GM18951 (cell line): ENCODE data around the gene NEDD4.
"Not testable (repeated sequence)": the region's sequence is repeated elsewhere in the genome, so short reads cannot be mapped to it uniquely, and the experiment has no call there.

Experiments used
- POLR2A ChIP-seq: IDR thresholded peaks from 4 replicates; pipeline ENCODE4 v1.6.1; 2011; ENCODE audit warnings: mild to moderate bottlenecking; ENCODE audit not compliant: insufficient read length, insufficient read depth; ENCODE audit errors: extremely low read depth
- in situ Hi-C: fragments of 300-500 bp; cut with MboI; formaldehyde crosslinking; loops from one replicate; pipeline ENCODE4 v1.12.0; 2022; ENCODE audit warnings: low sequenced_read_pairs, mixed read lengths, inconsistent platforms; ENCODE audit not compliant: unreplicated experiment

NEDD4 gene

DNA sequence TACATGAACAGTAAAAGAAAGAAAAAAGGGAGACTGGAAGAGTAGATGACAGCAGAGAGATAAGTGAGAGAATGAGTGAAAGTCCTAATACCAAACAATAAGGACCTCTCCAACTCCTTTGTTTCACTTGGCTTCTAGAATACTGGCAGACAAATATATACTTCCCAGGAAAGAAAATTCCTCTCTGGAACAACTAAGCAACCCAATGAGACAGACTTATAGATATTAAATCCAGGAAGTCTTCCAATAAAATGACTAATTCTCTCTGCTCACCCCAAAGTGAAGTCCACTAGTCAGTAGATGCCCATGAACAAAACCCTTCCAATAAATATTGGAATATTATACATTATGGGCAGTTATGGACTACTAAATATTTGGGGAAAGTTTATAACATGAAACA, 114.2 kb downstream of the NEDD4 start:
- in situ Hi-C loops = no loop called here
- TF ChIP-seq POLR2A = no peak

GRCh38 chr15:55873024-55873720, 120.2 kb downstream of the NEDD4 start:
- no peak for TF ChIP-seq POLR2A
- in situ Hi-C loops = no loop called here

DNA sequence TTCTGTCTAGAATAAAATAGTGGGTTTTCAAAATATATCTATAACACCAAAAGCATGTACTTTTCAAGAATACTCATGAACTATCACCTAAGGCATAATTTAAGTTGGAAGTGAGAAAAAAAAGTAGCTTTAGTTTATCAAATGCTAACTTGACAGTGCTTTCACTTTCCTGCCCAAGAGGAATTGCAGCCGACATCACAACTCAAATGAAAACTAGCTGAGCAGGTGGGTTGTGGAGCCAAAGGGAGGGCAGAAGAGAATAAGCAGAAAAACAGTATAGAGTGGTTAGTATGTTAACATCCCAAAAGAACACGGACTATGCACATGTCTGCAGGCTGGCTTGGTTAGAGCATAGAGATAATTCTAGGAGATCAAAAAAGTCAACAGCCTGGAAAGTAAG, 120.9 kb downstream of the NEDD4 start:
- no peak for TF ChIP-seq POLR2A
- in situ Hi-C loops = no loop called here

DNA sequence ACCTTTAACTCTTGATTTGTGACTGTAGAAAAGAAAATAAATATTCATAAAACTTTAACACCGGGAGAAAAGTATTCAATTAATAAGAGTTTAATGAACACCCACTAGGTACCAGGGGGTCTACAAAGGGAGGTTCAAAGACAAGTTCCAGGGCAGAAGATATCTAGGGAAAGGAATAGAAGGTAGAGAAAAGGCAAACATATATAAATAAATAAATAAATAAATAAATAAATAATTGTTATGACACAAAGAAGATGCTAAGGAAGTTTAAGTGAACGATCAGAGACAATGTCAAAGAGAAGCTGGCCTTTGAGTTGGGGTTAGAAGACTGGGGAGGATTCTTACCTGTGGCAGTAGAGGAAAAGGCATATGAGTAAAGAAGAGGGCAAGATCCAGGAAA, 123.8 kb downstream of the NEDD4 start:
- TF ChIP-seq POLR2A = no peak
- in situ Hi-C loops = no loop called here

DNA sequence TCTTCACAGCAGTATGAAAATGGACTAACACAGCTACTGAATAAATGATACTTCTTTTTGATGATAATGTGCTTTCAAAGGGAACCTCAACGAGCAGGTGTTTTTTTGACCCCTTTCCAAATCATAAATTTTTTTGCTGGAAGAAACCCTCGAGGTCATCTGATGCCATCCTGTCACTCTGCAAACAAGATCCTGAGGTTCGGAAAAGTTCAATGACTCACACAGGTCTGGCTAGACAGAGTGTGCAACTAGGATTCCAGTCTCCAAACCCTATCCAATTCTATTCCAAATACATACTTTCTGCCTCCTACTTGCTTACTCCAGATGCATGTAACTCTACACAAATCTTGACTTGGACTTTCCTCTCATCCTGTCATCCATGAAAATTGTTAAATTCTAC, 124.7 kb downstream of the NEDD4 start:
- TF ChIP-seq POLR2A = no peak
- in situ Hi-C loops = no loop called here

DNA sequence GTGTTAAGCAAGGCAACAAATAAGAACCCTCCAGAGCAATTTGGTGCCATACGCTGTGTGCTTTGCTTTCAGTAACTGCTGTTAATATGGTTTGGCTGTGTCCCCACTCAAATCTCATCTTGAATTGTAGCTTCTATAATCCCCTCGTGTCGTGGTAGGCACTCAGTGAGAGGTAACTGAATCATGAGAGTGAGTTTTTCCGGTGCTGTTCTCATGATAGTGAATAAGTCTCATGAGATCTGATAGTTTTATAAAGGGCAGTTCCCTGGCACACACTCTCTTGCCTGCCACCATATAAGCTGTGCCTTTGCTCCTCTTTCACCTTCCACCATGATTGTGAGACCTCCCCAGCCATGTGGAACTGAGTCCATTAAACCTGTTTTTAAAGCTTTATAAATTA, 125.1 kb downstream of the NEDD4 start:
- in situ Hi-C loops = not testable (repeated sequence)

- TF ChIP-seq POLR2A = no peak
- in situ Hi-C loops = no loop called here
Observed at GRCh38 chr15:55863911-55864310, 129.5 kb downstream of the NEDD4 start.

GRCh38 chr15:55861115-55861514, 132.3 kb downstream of the NEDD4 start:
- in situ Hi-C loops = no loop called here

GRCh38 chr15:55860468-55860867, 132.9 kb downstream of the NEDD4 start:
- TF ChIP-seq POLR2A = no peak
- in situ Hi-C loops = no loop called here

More at GRCh38 chr15:55861115-55861514, 132.3 kb downstream of the NEDD4 start:
- no peak for TF ChIP-seq POLR2A

GRCh38 chr15:55859681-55860080, 133.7 kb downstream of the NEDD4 start:
- in situ Hi-C loops = no loop called here
- TF ChIP-seq POLR2A = no peak

DNA sequence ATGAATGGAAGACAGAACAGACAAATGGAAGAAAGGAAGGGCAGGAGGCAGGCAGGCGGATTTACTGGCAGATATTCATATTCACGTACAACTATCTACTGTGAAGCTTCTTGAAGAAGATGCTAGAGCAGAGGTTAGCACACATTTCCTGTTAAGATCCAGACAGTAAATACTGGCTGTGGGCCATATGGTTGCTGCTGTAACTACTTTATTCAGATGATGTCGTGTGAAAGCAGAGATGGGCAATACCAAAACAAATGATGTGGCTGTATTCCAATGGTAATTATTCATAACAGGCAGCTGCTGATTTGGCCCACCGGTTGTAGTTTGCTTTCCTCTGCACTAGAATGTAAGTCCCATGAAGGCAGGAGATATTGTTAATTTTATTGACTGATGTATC, 134.8 kb downstream of the NEDD4 start:
- in situ Hi-C loops = no loop called here
- TF ChIP-seq POLR2A = no peak

DNA sequence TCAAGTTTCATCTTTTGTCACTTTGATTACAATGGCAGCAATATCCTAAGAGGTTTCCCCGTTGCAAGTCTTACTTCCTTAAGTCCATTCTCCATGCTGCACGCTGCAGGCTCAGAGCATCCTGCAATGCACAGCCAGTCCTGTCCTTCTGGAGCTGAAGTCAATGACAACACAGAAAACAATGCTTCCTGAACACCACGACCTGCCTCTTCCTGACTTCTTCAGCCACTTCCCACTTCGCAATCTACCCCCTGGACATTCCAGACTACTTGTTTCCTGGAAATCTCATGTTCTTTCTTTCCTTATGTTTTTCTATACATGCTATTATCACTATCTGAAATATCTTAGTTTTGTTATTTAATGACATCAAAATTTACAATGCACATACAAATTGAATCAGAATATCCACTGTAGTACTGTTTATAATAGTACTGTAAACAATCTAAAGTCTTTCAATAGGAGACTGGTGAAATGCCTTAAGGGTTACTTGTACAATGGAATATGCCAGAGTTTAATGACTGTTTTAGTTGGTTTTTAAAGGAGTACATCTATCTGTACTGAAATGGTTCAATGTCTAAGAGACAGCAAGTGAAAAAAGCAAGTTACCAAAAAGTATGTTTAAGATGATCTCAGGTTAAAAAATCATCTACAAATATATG, 136.8 kb downstream of the NEDD4 start:
- in situ Hi-C loops = no loop called here
- TF ChIP-seq POLR2A = no peak

GRCh38 chr15:55853134-55853533, 140.3 kb downstream of the NEDD4 start:
- in situ Hi-C loops = no loop called here
- TF ChIP-seq POLR2A = no peak

GRCh38 chr15:55846116-55846707, 147.2 kb downstream of the NEDD4 start:
- in situ Hi-C loops = no loop called here

DNA sequence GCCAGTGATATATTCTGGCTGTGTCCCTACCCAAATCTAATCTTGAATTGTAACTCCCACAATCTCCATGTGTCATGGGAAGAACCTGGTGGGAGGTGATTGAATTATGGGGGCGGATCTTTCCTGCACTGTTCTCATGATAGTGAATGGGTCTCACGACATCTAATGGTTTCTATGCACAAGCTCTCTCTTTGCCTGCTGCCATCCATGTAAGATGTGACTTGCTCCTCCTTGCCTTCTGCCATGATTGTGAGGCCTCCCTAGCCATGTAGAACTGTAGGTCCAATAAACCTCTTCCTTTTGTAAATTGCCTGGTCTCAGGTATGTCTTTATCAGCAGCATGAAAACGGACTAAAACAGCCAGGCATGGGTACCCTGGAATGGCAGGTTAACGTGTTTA, 150.5 kb downstream of the NEDD4 start:
- in situ Hi-C loops = not testable (repeated sequence)

More at GRCh38 chr15:55846116-55846707, 147.2 kb downstream of the NEDD4 start:
- no peak for TF ChIP-seq POLR2A

GRCh38 chr15:55835866-55836265, 157.5 kb downstream of the NEDD4 start:
- TF ChIP-seq POLR2A = no peak
- in situ Hi-C loops = no loop called here
